Hepatocyte (in vitro differentiated cells): ENCODE measurements around the gene RPL14.

Source experiments
- CTCF ChIP-seq: fragments of 200-600 bp; sonication (generic); IDR thresholded peaks from 2 replicates; pipeline ENCODE4 v1.5.1; 2016; ENCODE audit warnings: antibody characterized with exemption, mild to moderate bottlenecking; ENCODE audit not compliant: poor library complexity
- EZH2 ChIP-seq: fragments of 200-600 bp; sonication (generic); IDR thresholded peaks from 2 replicates; pipeline ENCODE4 v1.6.1; 2016; ENCODE audit warnings: antibody characterized with exemption, mild to moderate bottlenecking, borderline replicate concordance
- EZH2phosphoT487 ChIP-seq: fragments of 200-600 bp; sonication (generic); IDR thresholded peaks from one replicate; pipeline ENCODE4 v1.6.1; 2018; ENCODE audit warnings: antibody characterized with exemption, mild to moderate bottlenecking, low read depth, moderate library complexity; ENCODE audit not compliant: unreplicated experiment, severe bottlenecking

DNA sequence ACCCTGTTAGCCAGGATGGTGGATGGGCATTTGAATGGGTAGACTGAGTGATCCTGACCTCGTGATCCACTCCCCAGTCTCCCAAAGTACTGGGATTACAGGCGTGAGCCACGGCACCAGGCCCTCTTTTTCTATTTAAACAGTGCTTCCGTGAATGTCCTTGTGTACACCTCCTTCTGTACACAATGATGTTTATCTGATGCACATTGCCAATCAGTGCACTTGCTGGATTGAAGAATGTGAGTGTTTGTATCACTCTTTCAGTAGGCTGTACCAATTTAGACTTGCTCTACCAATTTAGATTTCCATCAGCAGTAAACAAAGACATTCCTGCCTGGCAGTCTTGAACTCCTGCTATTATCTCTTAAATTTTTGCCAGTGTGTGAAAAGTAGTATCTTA is 10.9 kb downstream of the RPL14 start:
- no peak for TF ChIP-seq CTCF
- no peak for TF ChIP-seq EZH2phosphoT487
- no peak for TF ChIP-seq EZH2
